CD14-positive monocyte (primary cell): Measurements from ENCODE around the gene PHC3. TPM values are rescaled to one million over a fixed set of nuclear protein-coding genes. Genes with fewer than 3 reads are reported as not detected.
A peak's percentile ranks its signal among the peaks of the same experiment; 100 is the strongest.

Experiments used
- DNase-seq, 3 donors: peaks; one replicate each; pipeline ENCODE4 v3.0.0-alpha.2; 2011 to 2022
- H2AFZ ChIP-seq: 2 replicates; pipeline ENCODE4 v1.6.0; 2012; ENCODE audit warnings: mild to moderate bottlenecking, low read depth, low read length, inconsistent platforms; ENCODE audit not compliant: insufficient read depth, poor library complexity, severe bottlenecking
- H3K27ac ChIP-seq, 2 donors: 1 replicate in 1 of 2; 2 replicates in 1 of 2; pipeline ENCODE4 v1.5.1; 2012 to 2013; ENCODE audit warnings: low read length in 2 of 2, control low read depth in 1 of 2, inconsistent platforms in 1 of 2, low read depth in 1 of 2, mild to moderate bottlenecking in 1 of 2
- H3K27me3 ChIP-seq, 2 donors: one replicate each; pipeline versions ENCODE4 v1.6.0 to v1.6.1; 2011 to 2013; ENCODE audit warnings: low read length in 2 of 2; ENCODE audit not compliant: control insufficient read depth in 2 of 2, insufficient read depth in 2 of 2
- H3K36me3 ChIP-seq, 2 donors: replicated peaks in 1 of 2; 1 replicate in 1 of 2; 2 replicates in 1 of 2; pipeline versions ENCODE4 v1.5.1 to v1.6.1; 2012 to 2013; ENCODE audit warnings: low read length in 2 of 2, control low read depth in 1 of 2, inconsistent platforms in 1 of 2, mild to moderate bottlenecking in 1 of 2; ENCODE audit not compliant: insufficient read depth in 2 of 2, control insufficient read depth in 1 of 2
- H3K4me1 ChIP-seq, 2 donors: 1 replicate in 1 of 2; 2 replicates in 1 of 2; pipeline versions ENCODE4 v1.5.1 to v1.6.1; 2012 to 2013; ENCODE audit warnings: low read length in 2 of 2, control low read depth in 1 of 2, inconsistent platforms in 1 of 2, mild to moderate bottlenecking in 1 of 2, moderate library complexity in 1 of 2; ENCODE audit not compliant: insufficient read depth in 2 of 2, control insufficient read depth in 1 of 2
- H3K4me2 ChIP-seq: replicated peaks from 2 replicates; pipeline ENCODE3; 2012; ENCODE audit warnings: low read length, moderate library complexity, mild to moderate bottlenecking; ENCODE audit not compliant: poor library complexity, severe bottlenecking; ENCODE audit errors: extremely low read depth
- H3K4me3 ChIP-seq, 3 experiments: fragments of 200-600 bp in 1 of 3; sonication (generic) in 1 of 3; replicated peaks in 1 of 3; 1 replicate in 2 of 3; 2 replicates in 1 of 3; pipeline ENCODE4 v1.5.1; 2011 to 2013; ENCODE audit warnings: low read length in 3 of 3, mild to moderate bottlenecking in 3 of 3, control low read depth in 2 of 3, low read depth in 2 of 3, inconsistent platforms in 1 of 3, moderate library complexity in 1 of 3
- H3K79me2 ChIP-seq: 2 replicates; pipeline ENCODE4 v1.6.0; 2012; ENCODE audit warnings: mild to moderate bottlenecking, control low read depth, inconsistent platforms, low read length, moderate library complexity; ENCODE audit not compliant: insufficient read depth
- H3K9ac ChIP-seq: 2 replicates; pipeline ENCODE4 v1.6.0; 2017; ENCODE audit warnings: low read length, mild to moderate bottlenecking; ENCODE audit not compliant: insufficient read depth, poor library complexity, severe bottlenecking
- H3K9me3 ChIP-seq, 2 donors: replicated peaks in 1 of 2; 1 replicate in 1 of 2; 2 replicates in 1 of 2; pipeline versions ENCODE4 v1.5.1 to v1.6.1; 2012 to 2013; ENCODE audit warnings: low read length in 2 of 2, control low read depth in 1 of 2; ENCODE audit not compliant: control insufficient read depth in 1 of 2, insufficient read depth in 1 of 2
- H4K20me1 ChIP-seq: 2 replicates; pipeline ENCODE4 v1.6.0; 2012; ENCODE audit warnings: mild to moderate bottlenecking, low read length, control low read depth, moderate library complexity; ENCODE audit not compliant: insufficient read depth
- H3K27ac Mint-ChIP-seq, 7 donors: one replicate each; pipeline ENCODE4 v1.8.0; 2020; ENCODE audit warnings: mild to moderate bottlenecking in 7 of 7, mixed read lengths in 7 of 7, moderate library complexity in 6 of 7, inconsistent platforms in 2 of 7
- H3K27me3 Mint-ChIP-seq, 3 donors: one replicate each; pipeline ENCODE4 v1.8.0; 2021 to 2022; ENCODE audit warnings: low read depth in 3 of 3, mild to moderate bottlenecking in 3 of 3, mixed read lengths in 3 of 3, moderate library complexity in 3 of 3, inconsistent platforms in 1 of 3
- H3K36me3 Mint-ChIP-seq, 2 donors: one replicate each; pipeline ENCODE4 v1.8.0; 2020; ENCODE audit warnings: mixed read lengths in 2 of 2, inconsistent platforms in 1 of 2, mild to moderate bottlenecking in 1 of 2
- H3K4me1 Mint-ChIP-seq: one replicate; pipeline ENCODE4 v1.8.0; 2020; ENCODE audit warnings: mild to moderate bottlenecking, mixed read lengths
- H3K4me3 Mint-ChIP-seq, 2 donors: one replicate each; pipeline ENCODE4 v1.8.0; 2020; ENCODE audit warnings: mild to moderate bottlenecking in 2 of 2, mixed read lengths in 2 of 2, moderate library complexity in 1 of 2
- H3K9me3 Mint-ChIP-seq, 7 donors: one replicate each; pipeline ENCODE4 v1.8.0; 2020 to 2022; ENCODE audit warnings: mixed read lengths in 7 of 7, mild to moderate bottlenecking in 6 of 7, moderate library complexity in 6 of 7, inconsistent platforms in 2 of 7
- CTCF ChIP-seq: fragments of 200-600 bp; IDR thresholded peaks from one replicate; pipeline ENCODE4 v1.8.0; 2022; ENCODE audit warnings: antibody characterized with exemption, mild to moderate bottlenecking
- WGBS: methylation state at CpG from one replicate; pipeline ENCODE4 v1.1.5; 2013; ENCODE audit warnings: missing lambda C conversion rate; ENCODE audit not compliant: insufficient coverage; 5-methylcytosine and 5-hydroxymethylcytosine counted together
- intact Hi-C, 2 donors: fragments of 100-400 bp; cut with micrococcal nuclease; formaldehyde crosslinking; loops; one replicate each; pipeline versions ENCODE4 v1.15.0 to v1.15.1; 2023
- polyA plus RNA-seq, 3 donors: library from polyadenylated mRNA; depleted of rRNA in 1 of 3; unstranded in 2 of 3; stranded (reverse) in 1 of 3; fragments of 300-500 nt in 2 of 3; fragments of >200 nt in 1 of 3; fragmentation: Illumina TruSeq in 2 of 3; gene quantifications; 1 replicate in 2 of 3; 2 replicates in 1 of 3; pipeline ENCODE4 v1.2.3, GENCODE V29; 2012 to 2021

PHC3 gene
- polyA plus RNA-seq, 3 donors: 7.5 to 26.1 (median 12.6) TPM

- Histone ChIP-seq H3K36me3 (peaks cover 75 to 98% of the 10 kb centered on the region in 2 donors), H3K27me3 (no peaks in the 10 kb centered on the region), H3K4me3 (no peak overlapping the region), H2AFZ (no peak overlapping the region), H3K4me2 (no peak overlapping the region), H3K9me3 (no peaks in the 10 kb centered on the region), H3K4me1 (no peaks in the 10 kb centered on the region), H3K9ac (no peak overlapping the region), H4K20me1 (peaks cover 100% of the 10 kb centered on the region), H3K27ac (peak overlapping the region in 1 of 2 donors; percentile 7), H3K79me2 (peaks cover 99% of the 10 kb centered on the region)
- Mint-ChIP-seq H3K27me3 (no peaks in the 10 kb centered on the region), H3K4me1 (peaks cover 5% of the 10 kb centered on the region), H3K9me3 (no peaks in the 10 kb centered on the region), H3K36me3 (peaks cover 66 to 96% of the 10 kb centered on the region in 2 donors), H3K27ac (peak overlapping the region in 2 of 7 donors; percentile 12 to 66), H3K4me3 (no peak overlapping the region)
- no peak for TF ChIP-seq CTCF
- no peak for DNase-seq
- intact Hi-C loops: no loop called here
- no CpG with 5 or more reads among the region's 4 CpGs for WGBS
Observed at GRCh38 chr3:170163956-170164645, 17.4 kb downstream of the PHC3 start.

- Mint-ChIP-seq H3K36me3 (peaks cover 53 to 94% of the 10 kb centered on the region in 2 donors), H3K27me3 (no peaks in the 10 kb centered on the region)
- no peak for TF ChIP-seq CTCF
Observed at GRCh38 chr3:170162630-170163029, 18.9 kb downstream of the PHC3 start.

More at GRCh38 chr3:170162630-170163029, 18.9 kb downstream of the PHC3 start:
- H3K4me3 ChIP-seq: no peak overlapping the region
- H3K9me3 ChIP-seq: no peaks in the 10 kb centered on the region
- H3K4me3 Mint-ChIP-seq: no peak overlapping the region
- H3K4me2 ChIP-seq: no peak overlapping the region
- no peak overlapping the region for H3K9ac ChIP-seq
- no peaks in the 10 kb centered on the region for H3K4me1 ChIP-seq
- H3K4me1 Mint-ChIP-seq: peaks cover 5% of the 10 kb centered on the region
- DNase-seq: no peak
- H3K36me3 ChIP-seq: peaks cover 61 to 94% of the 10 kb centered on the region in 2 donors
- peaks cover 98% of the 10 kb centered on the region for H3K79me2 ChIP-seq
- peak overlapping the region in 1 of 7 donors; percentile 11 for H3K27ac Mint-ChIP-seq
- H2AFZ ChIP-seq: no peak overlapping the region
- H3K27ac ChIP-seq: no peak overlapping the region
- no peaks in the 10 kb centered on the region for H3K27me3 ChIP-seq
- no peaks in the 10 kb centered on the region for H3K9me3 Mint-ChIP-seq
- intact Hi-C loops: no loop called here
- H4K20me1 ChIP-seq: peaks cover 99% of the 10 kb centered on the region
